Coronary artery (tissue), 2 donors: ENCODE data around the gene TMPRSS9.

ENCODE experiments used
- DNase-seq: peaks from one replicate; pipeline ENCODE4 v3.0.0-alpha.2; 2017; ENCODE audit warnings: low spot score
- H3K27ac ChIP-seq, 2 donors: fragments of 200-600 bp; sonication (generic); one replicate each; pipeline ENCODE4 v1.5.1; 2016 to 2019
- H3K4me3 ChIP-seq: fragments of 200-600 bp; sonication (generic); 2 replicates; pipeline ENCODE4 v1.5.1; 2016; ENCODE audit warnings: mild to moderate bottlenecking, moderate library complexity
- CTCF ChIP-seq: fragments of 200-600 bp; sonication (generic); IDR thresholded peaks from one replicate; pipeline ENCODE4 v1.5.1; 2019; ENCODE audit warnings: antibody characterized with exemption

Gene TMPRSS9

GRCh38 chr19:2329501-2329916, 30.6 kb upstream of the TMPRSS9 start:
- Histone ChIP-seq H3K4me3 (peak overlapping the region; percentile 97), H3K27ac (no peak overlapping the region)
- no peak for TF ChIP-seq CTCF
- no peak for DNase-seq

DNA sequence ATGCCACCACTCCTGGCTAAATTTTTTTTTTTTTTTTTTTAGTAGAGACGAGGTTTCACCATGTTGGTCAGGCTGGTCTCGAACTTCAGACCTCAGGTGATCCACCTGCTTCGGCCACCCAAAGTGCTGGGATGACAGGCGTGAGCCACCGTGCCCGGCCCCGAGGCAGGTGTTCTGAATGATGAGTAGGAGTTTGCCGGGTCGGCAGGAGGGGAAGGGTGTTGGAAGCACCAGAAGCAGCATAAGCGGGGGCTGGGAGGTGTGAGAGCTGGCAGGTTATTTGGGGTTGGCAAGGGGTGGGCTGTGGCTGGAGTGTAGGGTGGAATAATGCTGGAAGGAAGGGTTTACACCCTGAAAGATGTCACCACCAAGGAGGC, 29.8 kb upstream of the TMPRSS9 start:
- no peak overlapping the region for H3K4me3 ChIP-seq
- DNase-seq = no peak
- no peak for TF ChIP-seq CTCF
- no peak overlapping the region for H3K27ac ChIP-seq

GRCh38 chr19:2330632-2331284, 29.3 kb upstream of the TMPRSS9 start:
- no peak for DNase-seq
- no peak overlapping the region for H3K27ac ChIP-seq
- no peak overlapping the region for H3K4me3 ChIP-seq
- no peak for TF ChIP-seq CTCF

- H3K4me3 ChIP-seq = no peak overlapping the region
- H3K27ac ChIP-seq = no peak overlapping the region
- no peak for TF ChIP-seq CTCF
- DNase-seq = no peak
Observed at GRCh38 chr19:2331601-2332246, 28.3 kb upstream of the TMPRSS9 start.

DNA sequence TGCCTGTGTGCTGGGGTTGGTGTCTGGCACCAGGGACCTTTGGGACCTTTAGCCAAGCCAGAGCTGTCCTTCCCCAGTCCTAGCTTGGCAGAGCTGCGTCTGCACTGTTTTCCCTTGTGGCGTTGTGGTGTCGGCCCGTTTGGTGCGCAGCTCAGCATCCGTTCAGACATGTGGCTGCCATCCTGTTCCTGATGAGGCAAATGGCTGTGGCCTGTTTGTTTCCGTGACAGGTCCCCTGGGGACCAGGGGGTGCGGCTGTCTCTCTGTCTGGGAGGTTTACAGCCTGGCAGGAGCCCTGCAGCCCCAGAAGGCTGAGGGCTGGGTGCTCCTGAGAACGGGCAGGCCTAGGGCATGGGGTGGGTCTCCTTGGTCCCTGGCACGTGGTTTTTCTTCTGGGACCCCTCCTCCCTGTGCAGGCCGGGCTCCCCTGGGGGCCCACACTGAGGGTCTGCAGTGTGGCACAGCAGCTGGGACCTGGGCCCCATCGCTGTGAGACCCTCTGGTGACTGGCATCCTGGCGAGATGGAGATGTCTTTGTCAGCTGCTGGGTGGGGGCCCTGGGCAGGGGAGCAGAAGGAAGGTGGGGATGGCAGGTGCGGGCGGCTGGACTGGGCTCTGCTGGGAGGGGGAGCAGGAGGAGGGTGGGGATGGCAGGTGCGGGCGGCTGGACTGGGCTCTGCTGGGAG, 27.6 kb upstream of the TMPRSS9 start:
- TF ChIP-seq CTCF = no peak
- Histone ChIP-seq H3K4me3 (no peak overlapping the region), H3K27ac (no peak overlapping the region)
- no peak for DNase-seq

DNA sequence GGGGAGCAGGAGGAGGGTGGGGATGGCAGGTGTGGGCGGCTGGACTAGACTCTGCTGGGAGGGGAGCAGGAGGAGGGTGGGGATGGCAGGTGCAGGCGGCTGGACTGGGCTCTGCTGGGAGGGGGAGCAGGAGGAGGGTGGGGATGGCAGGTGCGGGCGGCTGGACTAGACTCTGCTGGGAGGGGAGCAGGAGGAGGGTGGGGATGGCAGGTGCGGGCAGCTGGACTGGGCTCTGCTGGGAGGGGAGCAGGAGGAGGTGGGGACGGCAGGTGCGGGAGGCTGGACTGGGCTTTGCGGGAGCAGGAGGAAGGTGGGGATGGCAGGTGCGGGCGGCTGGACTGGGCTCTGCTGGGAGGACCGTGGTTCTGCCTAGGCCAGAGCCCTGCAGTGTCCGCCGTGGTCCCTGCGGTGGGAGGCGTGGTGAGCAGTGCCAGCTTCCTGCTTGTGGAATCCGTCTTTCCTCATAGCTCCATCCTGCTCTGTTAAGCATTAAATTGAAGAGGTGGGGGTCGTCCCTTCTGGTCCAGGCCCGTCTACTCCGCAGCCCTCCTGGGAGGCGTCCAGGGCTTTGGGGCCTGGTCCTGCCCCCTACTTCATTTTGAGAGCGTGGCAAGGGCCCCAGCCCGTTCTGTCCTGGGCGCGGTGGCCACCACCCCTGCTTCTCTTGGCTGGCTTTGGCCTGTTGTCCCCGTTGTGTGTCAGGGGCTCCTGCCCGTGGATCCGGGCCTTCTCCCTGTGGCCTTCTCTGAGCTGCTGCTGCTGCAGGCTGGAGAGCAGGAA, 26.8 kb upstream of the TMPRSS9 start:
- no peak for TF ChIP-seq CTCF
- H3K27ac ChIP-seq = no peak overlapping the region
- H3K4me3 ChIP-seq = no peak overlapping the region
- no peak for DNase-seq
